ENCODE data around the gene NAT10.

DNA sequence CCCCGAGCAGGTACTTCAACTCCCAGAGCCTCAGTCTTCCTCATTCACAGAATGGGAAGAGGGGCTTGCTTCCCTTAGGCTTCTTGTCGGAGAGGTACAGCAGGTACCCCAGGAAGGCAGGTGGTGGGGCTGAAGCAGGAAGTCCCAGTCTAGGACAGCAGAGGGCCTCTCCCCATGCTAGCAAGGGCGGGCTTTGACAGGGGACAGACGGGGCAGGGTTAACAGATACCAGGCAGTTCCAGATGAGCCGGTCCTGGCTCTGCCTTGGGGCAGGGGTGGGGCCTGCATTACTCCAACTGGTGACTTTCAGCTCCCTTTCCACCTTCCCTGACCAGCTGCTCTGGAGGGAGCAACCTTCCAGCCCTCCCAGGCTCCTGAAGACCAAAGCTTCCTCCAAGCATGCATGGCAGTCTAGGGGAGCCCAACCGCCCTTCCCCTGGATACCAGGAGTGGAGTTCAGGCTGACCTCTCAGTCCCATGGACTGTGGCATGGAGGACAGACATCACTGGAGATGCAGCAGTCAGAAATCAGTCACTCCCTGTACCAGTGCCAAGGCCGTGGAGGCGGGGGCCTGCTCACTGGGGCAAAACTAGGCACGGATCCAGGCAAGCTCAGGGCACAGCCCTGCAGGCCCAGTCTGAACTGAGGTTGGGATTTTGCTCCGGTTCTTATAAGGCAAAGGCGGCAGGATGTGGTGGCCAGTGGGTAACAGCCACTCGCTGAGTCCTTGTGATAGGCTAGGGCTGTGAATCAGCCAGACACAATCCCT lies 60.5 kb downstream of the NAT10 start:
- TF ChIP-seq, protein P1, sequence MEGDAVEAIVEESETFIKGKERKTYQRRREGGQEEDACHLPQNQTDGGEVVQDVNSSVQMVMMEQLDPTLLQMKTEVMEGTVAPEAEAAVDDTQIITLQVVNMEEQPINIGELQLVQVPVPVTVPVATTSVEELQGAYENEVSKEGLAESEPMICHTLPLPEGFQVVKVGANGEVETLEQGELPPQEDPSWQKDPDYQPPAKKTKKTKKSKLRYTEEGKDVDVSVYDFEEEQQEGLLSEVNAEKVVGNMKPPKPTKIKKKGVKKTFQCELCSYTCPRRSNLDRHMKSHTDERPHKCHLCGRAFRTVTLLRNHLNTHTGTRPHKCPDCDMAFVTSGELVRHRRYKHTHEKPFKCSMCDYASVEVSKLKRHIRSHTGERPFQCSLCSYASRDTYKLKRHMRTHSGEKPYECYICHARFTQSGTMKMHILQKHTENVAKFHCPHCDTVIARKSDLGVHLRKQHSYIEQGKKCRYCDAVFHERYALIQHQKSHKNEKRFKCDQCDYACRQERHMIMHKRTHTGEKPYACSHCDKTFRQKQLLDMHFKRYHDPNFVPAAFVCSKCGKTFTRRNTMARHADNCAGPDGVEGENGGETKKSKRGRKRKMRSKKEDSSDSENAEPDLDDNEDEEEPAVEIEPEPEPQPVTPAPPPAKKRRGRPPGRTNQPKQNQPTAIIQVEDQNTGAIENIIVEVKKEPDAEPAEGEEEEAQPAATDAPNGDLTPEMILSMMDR (IDR thresholded peaks at IDR 0.05; ENCODE audit: insufficient read depth, low read length) = no peak
- TF ChIP-seq, protein P2, sequence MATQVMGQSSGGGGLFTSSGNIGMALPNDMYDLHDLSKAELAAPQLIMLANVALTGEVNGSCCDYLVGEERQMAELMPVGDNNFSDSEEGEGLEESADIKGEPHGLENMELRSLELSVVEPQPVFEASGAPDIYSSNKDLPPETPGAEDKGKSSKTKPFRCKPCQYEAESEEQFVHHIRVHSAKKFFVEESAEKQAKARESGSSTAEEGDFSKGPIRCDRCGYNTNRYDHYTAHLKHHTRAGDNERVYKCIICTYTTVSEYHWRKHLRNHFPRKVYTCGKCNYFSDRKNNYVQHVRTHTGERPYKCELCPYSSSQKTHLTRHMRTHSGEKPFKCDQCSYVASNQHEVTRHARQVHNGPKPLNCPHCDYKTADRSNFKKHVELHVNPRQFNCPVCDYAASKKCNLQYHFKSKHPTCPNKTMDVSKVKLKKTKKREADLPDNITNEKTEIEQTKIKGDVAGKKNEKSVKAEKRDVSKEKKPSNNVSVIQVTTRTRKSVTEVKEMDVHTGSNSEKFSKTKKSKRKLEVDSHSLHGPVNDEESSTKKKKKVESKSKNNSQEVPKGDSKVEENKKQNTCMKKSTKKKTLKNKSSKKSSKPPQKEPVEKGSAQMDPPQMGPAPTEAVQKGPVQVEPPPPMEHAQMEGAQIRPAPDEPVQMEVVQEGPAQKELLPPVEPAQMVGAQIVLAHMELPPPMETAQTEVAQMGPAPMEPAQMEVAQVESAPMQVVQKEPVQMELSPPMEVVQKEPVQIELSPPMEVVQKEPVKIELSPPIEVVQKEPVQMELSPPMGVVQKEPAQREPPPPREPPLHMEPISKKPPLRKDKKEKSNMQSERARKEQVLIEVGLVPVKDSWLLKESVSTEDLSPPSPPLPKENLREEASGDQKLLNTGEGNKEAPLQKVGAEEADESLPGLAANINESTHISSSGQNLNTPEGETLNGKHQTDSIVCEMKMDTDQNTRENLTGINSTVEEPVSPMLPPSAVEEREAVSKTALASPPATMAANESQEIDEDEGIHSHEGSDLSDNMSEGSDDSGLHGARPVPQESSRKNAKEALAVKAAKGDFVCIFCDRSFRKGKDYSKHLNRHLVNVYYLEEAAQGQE (IDR thresholded peaks at IDR 0.05; ENCODE audit: insufficient replicate concordance, low read depth) = no peak
- TF ChIP-seq POLR2AphosphoS5 (IDR thresholded peaks at IDR 0.05; ENCODE audit: low read depth) (no peak), GABPA (IDR thresholded peaks at IDR 0.05; ENCODE audit: low read depth) (no peak), SPI1 (IDR thresholded peaks at IDR 0.05; ENCODE audit: borderline replicate concordance, low read depth) (no peak)

Data from HL-60 (cell line).